Left ventricle myocardium superior (tissue), 1 donor: ENCODE data around the gene SGK2. TPM values are rescaled to one million over a fixed set of nuclear protein-coding genes. Genes with fewer than 3 reads are reported as not detected.

Experiments
- ATAC-seq: fragments of 200-7000 bp; cut with Tn5 transposase; one replicate; pipeline ENCODE4 v1.9.1; 2020; ENCODE audit warnings: mild to moderate bottlenecking, moderate library complexity
- DNase-seq: peaks from one replicate; pipeline ENCODE4 v3.0.0-alpha.2; 2020
- intact Hi-C: fragments of 100-400 bp; cut with micrococcal nuclease; formaldehyde crosslinking; loops from one replicate; pipeline ENCODE4 v1.11.0; 2022
- long read RNA-seq: library from polyadenylated mRNA; unstranded; transcript quantifications from one replicate; pipeline ENCODE4 v2.0.0, GENCODE V29; 2021
- total RNA-seq: library from RNA; stranded (reverse); fragmentation: NEBNext Ultra II Directional; extraction: Animal tissue kit (Norgen Biotek cat#: 25700); gene quantifications from one replicate; pipeline ENCODE4 v1.2.1, GENCODE V29; 2021
- donor health status: DM: no; HTN: yes; CAD: no; lungs with severe emphysema.

The SGK2 gene
- total RNA-seq: 0.32 TPM
- long read RNA-seq: 0 reads

- DNase-seq: no peak
- no peak for ATAC-seq
- intact Hi-C loops: no loop called here
These were observed at the start of gene SGK2 for GRCh38 chr20:43558412-43559146. Gene SGK2, plus strand, starts transcription at chr20:43559027. Its CDS starts 7,469 bp downstream, at chr20:43566496.

GRCh38 chr20:43511879-43512278 lies 46.9 kb upstream of the SGK2 start:
- no peak for DNase-seq
- intact Hi-C loops: no loop called here
- no peak for ATAC-seq

- intact Hi-C loops: no loop called here
- DNase-seq: no peak
These were observed 45.4 kb upstream of the SGK2 start for GRCh38 chr20:43513372-43513930.

GRCh38 chr20:43513931-43514647 lies 44.7 kb upstream of the SGK2 start:
- peak; percentile 96 for DNase-seq
- intact Hi-C loops: no loop called here
- ATAC-seq: peak; percentile 95

More at GRCh38 chr20:43513372-43513930, 45.4 kb upstream of the SGK2 start:
- ATAC-seq: no peak

GRCh38 chr20:43514648-43514999 lies 44.2 kb upstream of the SGK2 start:
- DNase-seq (peak; percentile 60), ATAC-seq (peak; percentile 31)
- intact Hi-C loops: no loop called here

- intact Hi-C loops: no loop called here
- DNase-seq: no peak
- ATAC-seq: no peak
These were observed 43.2 kb upstream of the SGK2 start for GRCh38 chr20:43515628-43516027.

GRCh38 chr20:43516251-43516824 lies 42.5 kb upstream of the SGK2 start:
- DNase-seq (no peak), ATAC-seq (no peak)
- intact Hi-C loops: no loop called here

GRCh38 chr20:43520074-43520630 lies 38.7 kb upstream of the SGK2 start:
- DNase-seq (no peak), ATAC-seq (no peak)
- intact Hi-C loops: no loop called here

- DNase-seq: no peak
- no peak for ATAC-seq
- intact Hi-C loops: no loop called here
These were observed 33.8 kb upstream of the SGK2 start for GRCh38 chr20:43525021-43525420.

GRCh38 chr20:43528258-43528875 lies 30.5 kb upstream of the SGK2 start:
- intact Hi-C loops: no loop called here
- DNase-seq (no peak), ATAC-seq (no peak)

GRCh38 chr20:43529051-43529450 lies 29.8 kb upstream of the SGK2 start:
- intact Hi-C loops: no loop called here
- DNase-seq: no peak
- ATAC-seq: no peak

- intact Hi-C loops: no loop called here
- ATAC-seq (peak; percentile 41), DNase-seq (no peak)
These were observed 29.2 kb upstream of the SGK2 start for GRCh38 chr20:43529457-43530153.

- intact Hi-C loops: no loop called here
- DNase-seq (no peak), ATAC-seq (no peak)
These were observed 28.3 kb upstream of the SGK2 start for GRCh38 chr20:43530321-43531090.

GRCh38 chr20:43531091-43531443 lies 27.8 kb upstream of the SGK2 start:
- intact Hi-C loops: no loop called here
- ATAC-seq (no peak), DNase-seq (no peak)

GRCh38 chr20:43532416-43533055 lies 26.3 kb upstream of the SGK2 start:
- intact Hi-C loops: no loop called here
- DNase-seq (no peak), ATAC-seq (no peak)

- DNase-seq (no peak), ATAC-seq (no peak)
- intact Hi-C loops: no loop called here
These were observed 25.8 kb upstream of the SGK2 start for GRCh38 chr20:43533060-43533459.

- intact Hi-C loops: no loop called here
- ATAC-seq (no peak), DNase-seq (no peak)
These were observed 24.8 kb upstream of the SGK2 start for GRCh38 chr20:43534016-43534415.
